ENCODE results near the gene LY86. TPM values are rescaled to one million over a fixed set of nuclear protein-coding genes. Genes with fewer than 3 reads are reported as not detected.
A peak's percentile ranks its signal among the peaks of the same experiment; 100 is the strongest.

Gene LY86
- total RNA-seq, 4 donors from 2014 or later, result 0.88 to 2.1 (median 1.6) TPM; not detected in 1

DNA sequence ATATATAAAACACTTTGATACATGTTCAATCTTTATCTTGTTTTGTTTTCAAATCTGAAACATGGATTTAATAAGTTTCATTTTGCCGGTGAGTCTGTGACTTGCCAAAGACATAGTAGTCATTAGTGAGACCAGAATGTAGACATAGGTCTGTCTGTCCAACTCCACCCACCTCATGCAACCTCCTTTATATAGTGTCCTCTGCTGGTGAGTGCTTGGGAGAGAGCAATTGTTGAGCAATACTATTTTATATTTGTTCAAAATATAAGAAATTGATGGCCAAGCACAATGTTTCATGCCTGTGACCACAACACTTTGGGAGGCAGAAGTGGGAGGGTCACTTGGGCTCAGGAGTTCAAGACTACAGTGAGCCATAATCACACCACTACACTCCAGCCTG is 10.8 kb upstream of the LY86 start:
- 70 to 81% methylated on average over 1 of the region's 1 CpG for WGBS, 2 donors
- TF ChIP-seq, protein P1, sequence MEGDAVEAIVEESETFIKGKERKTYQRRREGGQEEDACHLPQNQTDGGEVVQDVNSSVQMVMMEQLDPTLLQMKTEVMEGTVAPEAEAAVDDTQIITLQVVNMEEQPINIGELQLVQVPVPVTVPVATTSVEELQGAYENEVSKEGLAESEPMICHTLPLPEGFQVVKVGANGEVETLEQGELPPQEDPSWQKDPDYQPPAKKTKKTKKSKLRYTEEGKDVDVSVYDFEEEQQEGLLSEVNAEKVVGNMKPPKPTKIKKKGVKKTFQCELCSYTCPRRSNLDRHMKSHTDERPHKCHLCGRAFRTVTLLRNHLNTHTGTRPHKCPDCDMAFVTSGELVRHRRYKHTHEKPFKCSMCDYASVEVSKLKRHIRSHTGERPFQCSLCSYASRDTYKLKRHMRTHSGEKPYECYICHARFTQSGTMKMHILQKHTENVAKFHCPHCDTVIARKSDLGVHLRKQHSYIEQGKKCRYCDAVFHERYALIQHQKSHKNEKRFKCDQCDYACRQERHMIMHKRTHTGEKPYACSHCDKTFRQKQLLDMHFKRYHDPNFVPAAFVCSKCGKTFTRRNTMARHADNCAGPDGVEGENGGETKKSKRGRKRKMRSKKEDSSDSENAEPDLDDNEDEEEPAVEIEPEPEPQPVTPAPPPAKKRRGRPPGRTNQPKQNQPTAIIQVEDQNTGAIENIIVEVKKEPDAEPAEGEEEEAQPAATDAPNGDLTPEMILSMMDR (IDR thresholded peaks at IDR 0.05), result no peak
- TF ChIP-seq POLR2A (IDR thresholded peaks at IDR 0.05), result no peak
- no peak overlapping the region for H3K4me3 ChIP-seq (ENCODE audit: low read depth, poor library complexity, severe bottlenecking)
- intact Hi-C loops (cut with DNase I; ENCODE audit: low total_unique reads), result no loop called here
- peak in 1 of 2 donors; percentile 26 for DNase-seq (ENCODE audit: low spot score in 2 of 2)

- WGBS, 2 donors, result 97 to 100% methylated on average over 1 of the region's 1 CpG
- TF ChIP-seq, protein P1 (IDR thresholded peaks at IDR 0.05), result no peak
- no peak for TF ChIP-seq POLR2A (IDR thresholded peaks at IDR 0.05)
Measured at GRCh38 chr6:6579281-6579680, 9.2 kb upstream of the LY86 start.

GRCh38 chr6:6580225-6580856 is 8.2 kb upstream of the LY86 start:
- TF ChIP-seq, protein P1 (IDR thresholded peaks at IDR 0.05), result no peak
- no peak for TF ChIP-seq POLR2A (IDR thresholded peaks at IDR 0.05)
- intact Hi-C loops (cut with DNase I; ENCODE audit: low total_unique reads), result no loop called here
- 87% methylated on average over 6 of the region's 6 CpGs for WGBS, 2 donors
- DNase-seq (ENCODE audit: low spot score in 2 of 2), result peak in 1 of 2 donors; percentile 36
- H3K4me3 ChIP-seq (ENCODE audit: low read depth, poor library complexity, severe bottlenecking), result no peak overlapping the region

More at GRCh38 chr6:6579281-6579680, 9.2 kb upstream of the LY86 start:
- H3K4me3 ChIP-seq (ENCODE audit: low read depth, poor library complexity, severe bottlenecking), result no peak overlapping the region
- intact Hi-C loops (cut with DNase I; ENCODE audit: low total_unique reads), result no loop called here
- no peak for DNase-seq (ENCODE audit: low spot score in 2 of 2)

- H3K4me3 ChIP-seq (ENCODE audit: low read depth, poor library complexity, severe bottlenecking), result no peak overlapping the region
- 78 to 80% methylated on average over 3 of the region's 3 CpGs for WGBS, 2 donors
- no peak for TF ChIP-seq POLR2A (IDR thresholded peaks at IDR 0.05)
- TF ChIP-seq, protein P1 (IDR thresholded peaks at IDR 0.05), result no peak
- intact Hi-C loops (cut with DNase I; ENCODE audit: low total_unique reads), result no loop called here
- DNase-seq (ENCODE audit: low spot score in 2 of 2), result no peak
Measured at GRCh38 chr6:6581054-6581453, 7.5 kb upstream of the LY86 start.

DNA sequence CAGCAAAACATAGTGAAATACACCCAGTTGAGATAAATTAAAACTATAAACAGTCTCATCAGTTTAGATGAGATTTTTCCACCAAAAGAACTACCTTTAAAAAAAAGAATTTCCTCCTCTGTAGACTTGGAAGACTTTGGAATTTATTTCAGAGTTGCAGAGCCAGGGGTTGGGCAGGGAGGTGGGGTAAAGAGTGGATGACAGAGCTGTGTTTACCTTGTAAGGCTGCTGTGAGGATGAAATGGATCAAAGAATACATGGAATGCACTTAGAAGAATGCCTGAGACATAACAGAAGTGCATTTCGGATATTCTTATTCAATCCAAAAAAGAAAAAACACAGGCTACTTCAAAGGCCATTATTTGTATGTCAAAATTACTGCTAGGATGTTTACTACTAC is 6.4 kb upstream of the LY86 start:
- no peak overlapping the region for H3K4me3 ChIP-seq (ENCODE audit: low read depth, poor library complexity, severe bottlenecking)
- WGBS, 2 donors, result 68 to 70% methylated on average over 1 of the region's 1 CpG
- intact Hi-C loops (cut with DNase I; ENCODE audit: low total_unique reads), result no loop called here
- no peak for DNase-seq (ENCODE audit: low spot score in 2 of 2)
- TF ChIP-seq POLR2A (IDR thresholded peaks at IDR 0.05), result no peak
- TF ChIP-seq, protein P1 (IDR thresholded peaks at IDR 0.05), result no peak

DNA sequence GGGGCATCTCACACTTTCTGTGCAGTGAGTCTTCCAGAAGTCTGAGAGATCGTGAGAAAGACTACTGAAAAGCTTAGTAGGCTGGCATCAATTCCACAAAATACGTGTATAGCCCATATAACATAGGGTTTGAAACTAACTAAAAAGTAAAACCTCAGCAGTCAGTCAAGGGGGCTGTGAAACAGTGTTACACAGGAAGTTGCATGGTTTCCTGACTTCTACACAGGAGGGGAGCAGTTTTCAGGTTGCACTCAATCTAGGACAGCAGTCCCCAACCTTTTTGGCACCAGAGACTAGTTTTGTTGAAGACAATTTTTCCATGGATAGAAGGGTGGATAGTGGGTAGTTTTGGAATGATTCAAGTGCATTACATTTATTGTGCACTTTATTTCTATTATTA is 4.7 kb upstream of the LY86 start:
- DNase-seq (ENCODE audit: low spot score in 2 of 2), result no peak
- H3K4me3 ChIP-seq (ENCODE audit: low read depth, poor library complexity, severe bottlenecking), result no peak overlapping the region
- TF ChIP-seq, protein P1 (IDR thresholded peaks at IDR 0.05), result no peak
- TF ChIP-seq POLR2A (IDR thresholded peaks at IDR 0.05), result no peak
- intact Hi-C loops (cut with DNase I; ENCODE audit: low total_unique reads), result no loop called here
- 91 to 94% methylated on average over 2 of the region's 2 CpGs for WGBS, 2 donors
